Body of pancreas (tissue), 4 donors: ENCODE results near the gene BCHE. TPM values are rescaled to one million over a fixed set of nuclear protein-coding genes. Genes with fewer than 3 reads are reported as not detected.

ENCODE experiments used
- ATAC-seq: fragments of 150-250 bp; one replicate; pipeline ENCODE4 v1.9.1; 2016
- DNase-seq, 4 donors: peaks; one replicate each; pipeline ENCODE4 v3.0.0-alpha.2; 2019
- H3K27ac ChIP-seq, 4 donors: fragments of 200-600 bp; sonication (generic); 1 replicate in 3 of 4; 2 replicates in 1 of 4; pipeline versions ENCODE4 v1.5.1 to v1.6.1; 2016 to 2019; ENCODE audit warnings: mild to moderate bottlenecking in 1 of 4, mixed read lengths in 1 of 4, moderate library complexity in 1 of 4
- H3K27me3 ChIP-seq, 2 donors: fragments of 200-600 bp; sonication (generic); one replicate each; pipeline ENCODE4 v1.6.0; 2016; ENCODE audit warnings: mild to moderate bottlenecking in 1 of 2
- H3K36me3 ChIP-seq, 2 donors: fragments of 200-600 bp; sonication (generic); replicated peaks in 1 of 2; 2 replicates each; pipeline ENCODE4 v1.5.1; 2016; ENCODE audit warnings: low read depth in 2 of 2; ENCODE audit not compliant: insufficient read depth in 1 of 2
- H3K4me1 ChIP-seq: fragments of 200-600 bp; sonication (generic); one replicate; pipeline ENCODE4 v1.6.0; 2016
- H3K4me3 ChIP-seq, 2 donors: fragments of 200-600 bp; sonication (generic); 1 replicate in 1 of 2; 2 replicates in 1 of 2; pipeline ENCODE4 v1.5.1; 2016 to 2019
- H3K9me3 ChIP-seq, 3 donors: fragments of 200-600 bp; sonication (generic); 1 replicate in 2 of 3; 2 replicates in 1 of 3; pipeline ENCODE4 v1.5.1; 2016
- CTCF ChIP-seq, 7 experiments: fragments of 450-650 bp in 4 of 7; fragments of 200-600 bp in 3 of 7; sonication (generic) in 3 of 7; IDR thresholded peaks; one replicate each; pipeline ENCODE4 v1.5.1; 2016 to 2019; ENCODE audit warnings: antibody characterized with exemption in 7 of 7
- POLR2A ChIP-seq, 3 donors: fragments of 450-650 bp; IDR thresholded peaks; one replicate each; pipeline ENCODE4 v1.6.1; 2016; ENCODE audit warnings: antibody characterized with exemption in 3 of 3, mild to moderate bottlenecking in 2 of 3
- WGBS, 2 donors: methylation state at CpG; one replicate each; pipeline ENCODE4 v1.1.5; 2017; 5-methylcytosine and 5-hydroxymethylcytosine counted together
- intact Hi-C: fragments of 100-400 bp; cut with DNase I; formaldehyde crosslinking; loops from one replicate; pipeline ENCODE4 v1.15.1; 2023
- total RNA-seq, 2 donors: library from RNA; depleted of rRNA; stranded (reverse); fragments of >200 nt; gene quantifications; one replicate each; pipeline ENCODE4 v1.1.0, GENCODE V29; 2016

The BCHE gene
- total RNA-seq, 2 donors from 2014 or later: 0.52 to 4.0 TPM

- WGBS, 2 donors: 57 to 62% methylated on average over 3 of the region's 3 CpGs
- Histone ChIP-seq H3K9me3 (no peaks in the 10 kb centered on the region), H3K4me3 (no peak overlapping the region), H3K4me1 (no peaks in the 10 kb centered on the region), H3K27me3 (no peaks in the 10 kb centered on the region), H3K36me3 (no peaks in the 10 kb centered on the region), H3K27ac (no peak overlapping the region)
- DNase-seq (no peak), ATAC-seq (no peak)
- intact Hi-C loops: no loop called here
- TF ChIP-seq CTCF (IDR thresholded peaks at IDR 0.05): no peak
- TF ChIP-seq POLR2A (IDR thresholded peaks at IDR 0.05): no peak
Observed at GRCh38 chr3:165800970-165801369, 36.3 kb downstream of the BCHE start.

GRCh38 chr3:165799026-165799425 is 38.2 kb downstream of the BCHE start:
- DNase-seq (no peak), ATAC-seq (no peak)
- 83 to 86% methylated on average over 1 of the region's 1 CpG for WGBS, 2 donors

GRCh38 chr3:165797551-165797950 is 39.7 kb downstream of the BCHE start:
- Histone ChIP-seq H3K4me1 (no peaks in the 10 kb centered on the region), H3K4me3 (no peak overlapping the region), H3K27me3 (no peaks in the 10 kb centered on the region), H3K36me3 (no peaks in the 10 kb centered on the region), H3K27ac (no peak overlapping the region), H3K9me3 (no peaks in the 10 kb centered on the region)
- intact Hi-C loops: no loop called here
- TF ChIP-seq CTCF (IDR thresholded peaks at IDR 0.05): no peak
- TF ChIP-seq POLR2A (IDR thresholded peaks at IDR 0.05): no peak
- ATAC-seq (no peak), DNase-seq (no peak)
- 27 to 31% methylated on average over 2 of the region's 2 CpGs for WGBS, 2 donors

More at GRCh38 chr3:165799026-165799425, 38.2 kb downstream of the BCHE start:
- Histone ChIP-seq H3K9me3 (no peaks in the 10 kb centered on the region), H3K27ac (no peak overlapping the region), H3K36me3 (no peaks in the 10 kb centered on the region), H3K27me3 (no peaks in the 10 kb centered on the region), H3K4me1 (no peaks in the 10 kb centered on the region), H3K4me3 (no peak overlapping the region)
- TF ChIP-seq POLR2A (IDR thresholded peaks at IDR 0.05): no peak
- TF ChIP-seq CTCF (IDR thresholded peaks at IDR 0.05): no peak
- intact Hi-C loops: no loop called here

- 37 to 45% methylated on average over 2 of the region's 2 CpGs for WGBS, 2 donors
- intact Hi-C loops: no loop called here
- DNase-seq (no peak), ATAC-seq (no peak)
- Histone ChIP-seq H3K27ac (no peak overlapping the region), H3K4me1 (no peaks in the 10 kb centered on the region), H3K4me3 (no peak overlapping the region), H3K27me3 (no peaks in the 10 kb centered on the region), H3K36me3 (no peaks in the 10 kb centered on the region), H3K9me3 (no peaks in the 10 kb centered on the region)
- TF ChIP-seq POLR2A (IDR thresholded peaks at IDR 0.05) (no peak), CTCF (IDR thresholded peaks at IDR 0.05) (no peak)
Observed at GRCh38 chr3:165796701-165797100, 40.5 kb downstream of the BCHE start.

GRCh38 chr3:165788531-165788930 is 48.7 kb downstream of the BCHE start:
- H3K36me3 ChIP-seq: no peaks in the 10 kb centered on the region
- ATAC-seq: no peak
- no peaks in the 10 kb centered on the region for H3K4me1 ChIP-seq
- 81 to 84% methylated on average over 4 of the region's 4 CpGs for WGBS, 2 donors
- H3K27ac ChIP-seq: no peak overlapping the region
- intact Hi-C loops: no loop called here
- no peak for TF ChIP-seq CTCF (IDR thresholded peaks at IDR 0.05)
- TF ChIP-seq POLR2A (IDR thresholded peaks at IDR 0.05): no peak
- no peak overlapping the region for H3K4me3 ChIP-seq
- no peaks in the 10 kb centered on the region for H3K27me3 ChIP-seq
- no peaks in the 10 kb centered on the region for H3K9me3 ChIP-seq
- no peak for DNase-seq
